Muscle layer of colon (tissue), 2 donors: ENCODE results near the gene RNASE1.

Experiments used
- H3K27ac ChIP-seq: one replicate; pipeline ENCODE4 v1.7.0; 2013; ENCODE audit warnings: low read depth, mild to moderate bottlenecking, low read length, moderate library complexity
- H3K27me3 ChIP-seq, 2 donors: one replicate each; pipeline ENCODE4 v1.7.0; 2013; ENCODE audit warnings: low read length in 2 of 2, mild to moderate bottlenecking in 2 of 2; ENCODE audit not compliant: insufficient read depth in 2 of 2, control insufficient read depth in 1 of 2
- H3K36me3 ChIP-seq: one replicate; pipeline ENCODE4 v1.7.0; 2013; ENCODE audit warnings: mild to moderate bottlenecking, low read length; ENCODE audit not compliant: insufficient read depth
- H3K4me1 ChIP-seq: one replicate; pipeline ENCODE4 v1.7.0; 2013; ENCODE audit warnings: mild to moderate bottlenecking, low read length; ENCODE audit not compliant: insufficient read depth
- H3K4me3 ChIP-seq, 2 donors: one replicate each; pipeline ENCODE4 v1.7.0; 2013; ENCODE audit warnings: low read length in 2 of 2, low read depth in 1 of 2, mild to moderate bottlenecking in 1 of 2, moderate library complexity in 1 of 2
- H3K9ac ChIP-seq: one replicate; pipeline ENCODE4 v1.7.0; 2013; ENCODE audit warnings: low read length
- H3K9me3 ChIP-seq: one replicate; pipeline ENCODE4 v1.7.0; 2013; ENCODE audit warnings: mild to moderate bottlenecking, low read length
- donor health status: abdominal sarcoma.
- donor health status: Adenocarcinoma of cecum.

Gene RNASE1

DNA sequence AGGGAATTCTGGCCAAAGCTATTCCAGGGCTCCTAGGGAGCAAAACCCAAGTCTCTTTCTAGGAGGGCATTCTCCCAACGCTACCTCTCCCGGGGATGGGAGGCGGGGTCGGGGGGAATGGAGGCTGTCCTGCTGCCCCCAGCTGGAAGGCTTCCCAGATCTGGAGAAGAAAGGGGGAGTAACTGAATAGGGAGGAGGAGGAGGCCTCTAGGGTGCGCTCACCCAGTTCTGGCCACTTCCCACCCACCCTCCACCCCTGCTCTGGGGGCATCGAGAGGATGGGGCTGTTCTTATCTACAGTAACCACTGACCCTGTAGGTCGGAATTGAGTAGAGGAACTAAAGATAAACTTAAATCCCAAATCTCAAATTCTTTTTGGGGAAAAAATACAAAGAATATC, 579 bp upstream of the RNASE1 start:
- Histone ChIP-seq H3K4me1 (no peaks in the 10 kb centered on the region), H3K27me3 (no peaks in the 10 kb centered on the region), H3K9ac (no peak overlapping the region), H3K27ac (no peak overlapping the region), H3K36me3 (no peaks in the 10 kb centered on the region), H3K4me3 (no peak overlapping the region), H3K9me3 (no peaks in the 10 kb centered on the region)

DNA sequence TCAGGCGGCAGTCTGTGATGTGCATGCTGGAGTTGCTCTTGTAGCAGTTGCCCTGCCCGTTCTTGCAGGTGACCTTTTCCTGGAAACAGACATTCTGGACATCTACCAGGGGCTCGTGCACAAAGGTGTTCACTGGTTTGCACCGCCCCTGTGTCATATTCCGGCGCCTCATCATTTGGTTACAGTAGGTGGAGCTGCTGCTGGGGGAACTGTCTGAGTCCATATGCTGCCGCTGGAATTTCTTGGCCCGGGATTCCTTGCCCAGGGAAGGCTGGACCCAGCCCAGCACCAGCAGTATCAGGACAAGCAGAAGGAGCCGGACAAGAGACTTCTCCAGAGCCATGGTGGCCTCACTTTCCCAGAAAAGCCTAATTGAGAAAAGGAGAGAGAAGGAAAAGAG, 918 bp downstream of the RNASE1 start:
- Histone ChIP-seq H3K9ac (no peak overlapping the region), H3K27me3 (no peaks in the 10 kb centered on the region), H3K36me3 (no peaks in the 10 kb centered on the region), H3K4me1 (no peaks in the 10 kb centered on the region), H3K27ac (no peak overlapping the region), H3K4me3 (peak overlapping the region in 1 of 2 donors; percentile 24), H3K9me3 (no peaks in the 10 kb centered on the region)

DNA sequence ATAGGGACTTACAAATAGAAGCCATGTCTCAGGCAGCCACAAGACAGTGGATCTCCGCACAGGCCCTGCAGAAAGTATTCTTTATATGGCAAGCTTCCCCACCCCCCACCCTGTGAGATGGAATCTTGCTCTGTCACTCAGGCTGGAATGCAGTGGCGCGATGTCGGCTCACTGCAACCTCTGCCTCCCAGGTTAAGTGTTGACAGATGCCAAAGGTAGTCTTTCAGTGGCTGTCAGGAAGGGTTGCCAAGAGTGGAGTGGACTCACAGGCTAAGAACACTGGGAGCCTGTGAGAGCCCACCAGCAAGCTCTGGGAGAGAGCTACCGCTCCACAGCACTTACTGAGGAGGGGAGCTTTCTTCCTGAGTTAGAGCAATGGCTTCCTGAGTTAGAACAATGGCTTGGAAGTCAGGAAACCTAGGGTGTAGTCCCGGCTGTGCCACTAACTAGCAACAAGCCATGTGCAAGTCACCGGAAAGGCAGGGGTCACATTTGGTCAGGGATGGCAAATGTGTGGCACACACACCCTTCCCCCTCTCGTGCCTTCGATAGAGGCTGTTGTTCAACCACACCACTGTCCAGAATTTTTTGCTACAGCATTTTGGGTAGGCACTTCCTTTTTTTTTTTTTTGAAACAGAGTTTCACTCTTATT, 2.6 kb downstream of the RNASE1 start:
- no peaks in the 10 kb centered on the region for H3K27me3 ChIP-seq
- peak overlapping the region in 1 of 2 donors; percentile 31 for H3K4me3 ChIP-seq
- no peaks in the 10 kb centered on the region for H3K36me3 ChIP-seq
- H3K9ac ChIP-seq = no peak overlapping the region
- peak overlapping the region; percentile 30 for H3K27ac ChIP-seq
- no peaks in the 10 kb centered on the region for H3K9me3 ChIP-seq
- H3K4me1 ChIP-seq = no peaks in the 10 kb centered on the region

DNA sequence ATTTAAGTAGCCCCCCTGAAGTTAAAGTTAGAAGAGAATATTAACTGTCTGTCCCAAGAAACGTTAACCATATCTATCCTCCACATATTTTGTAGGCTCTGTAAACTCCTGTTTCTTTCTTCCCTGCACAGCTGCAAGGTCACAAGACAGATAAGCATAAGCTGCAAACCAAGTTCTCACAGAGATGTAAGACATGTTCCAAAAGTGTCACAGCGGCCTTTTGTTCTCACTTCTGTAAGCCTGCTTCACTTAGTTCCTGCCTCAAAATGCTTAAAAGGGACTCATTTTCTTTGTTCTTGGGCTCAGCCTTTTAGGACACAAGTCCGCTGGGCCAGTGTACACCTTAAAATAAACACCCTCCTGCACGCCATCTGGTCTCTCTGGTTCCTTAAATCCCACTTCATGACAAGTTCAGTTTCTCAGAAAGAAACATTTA, 3.2 kb downstream of the RNASE1 start:
- H3K27ac ChIP-seq = peak overlapping the region; percentile 30
- no peaks in the 10 kb centered on the region for H3K4me1 ChIP-seq
- peak overlapping the region in 1 of 2 donors; percentile 31 for H3K4me3 ChIP-seq
- H3K36me3 ChIP-seq = no peaks in the 10 kb centered on the region
- no peaks in the 10 kb centered on the region for H3K9me3 ChIP-seq
- no peak overlapping the region for H3K9ac ChIP-seq
- no peaks in the 10 kb centered on the region for H3K27me3 ChIP-seq

DNA sequence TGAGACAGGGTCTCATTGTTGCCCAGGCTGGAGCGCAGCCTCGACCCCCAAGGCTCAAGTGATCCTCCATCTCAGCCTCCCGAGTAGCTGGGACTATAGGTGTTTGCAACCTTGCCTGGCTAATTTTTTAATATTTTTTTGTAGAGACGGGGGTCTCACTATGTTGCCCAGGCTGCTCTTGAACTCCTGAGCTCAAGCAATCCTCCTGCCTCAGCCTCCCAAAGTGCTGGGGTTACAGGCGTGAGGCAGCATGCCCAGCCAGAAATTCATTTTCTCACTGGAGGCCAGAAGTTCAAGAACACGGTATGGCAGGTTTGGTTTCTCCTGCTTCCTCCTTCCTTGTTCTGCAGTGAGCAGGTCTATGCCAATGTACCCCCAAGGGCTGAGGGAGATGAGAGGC, 3.7 kb downstream of the RNASE1 start:
- no peak overlapping the region for H3K27ac ChIP-seq

DNA sequence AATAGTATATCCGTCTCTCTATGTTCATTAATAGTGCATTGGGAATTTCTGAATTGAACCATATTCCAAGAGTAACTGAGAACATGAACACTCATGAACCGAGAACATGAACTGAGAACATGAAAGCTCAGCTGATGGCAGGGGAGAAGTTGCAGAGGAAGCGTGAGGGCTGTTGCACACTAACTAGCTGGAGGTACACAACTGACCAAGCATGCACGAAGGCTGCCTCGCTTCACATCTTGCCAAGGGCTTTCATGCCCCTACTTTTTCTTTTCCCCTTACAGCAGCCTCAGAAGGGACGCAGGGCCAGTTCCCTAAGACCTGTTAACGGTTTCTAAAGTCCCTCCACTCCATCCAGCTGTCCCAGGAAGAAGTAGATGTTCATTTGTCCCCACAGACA, 4.3 kb downstream of the RNASE1 start:
- Histone ChIP-seq H3K9ac (no peak overlapping the region), H3K4me1 (no peaks in the 10 kb centered on the region), H3K36me3 (no peaks in the 10 kb centered on the region), H3K4me3 (no peak overlapping the region), H3K9me3 (no peaks in the 10 kb centered on the region), H3K27ac (no peak overlapping the region), H3K27me3 (no peaks in the 10 kb centered on the region)

More for the DNA sequence above, 3.7 kb downstream of the RNASE1 start:
- Histone ChIP-seq H3K9me3 (no peaks in the 10 kb centered on the region), H3K27me3 (no peaks in the 10 kb centered on the region), H3K36me3 (no peaks in the 10 kb centered on the region), H3K4me3 (no peak overlapping the region), H3K4me1 (no peaks in the 10 kb centered on the region), H3K9ac (no peak overlapping the region)

DNA sequence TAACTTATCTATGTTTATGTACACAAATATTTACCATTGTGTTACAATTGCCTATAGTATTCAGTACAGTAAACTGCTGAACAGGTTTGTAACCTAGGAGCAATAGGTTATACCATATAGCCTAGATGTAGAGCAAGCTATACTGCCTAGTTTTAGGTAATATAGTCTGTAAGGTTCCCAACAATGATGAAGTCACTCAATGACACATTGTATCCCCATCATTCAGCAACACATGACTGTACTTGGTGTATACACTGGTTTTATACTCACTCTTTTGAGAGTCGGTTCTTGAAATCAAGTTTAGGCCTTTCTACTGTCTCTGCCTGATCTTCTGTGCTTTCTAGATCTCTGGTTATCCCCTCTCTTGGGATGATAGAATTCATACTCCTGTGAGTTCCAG, 5.5 kb downstream of the RNASE1 start:
- no peak overlapping the region for H3K9ac ChIP-seq
- H3K4me1 ChIP-seq = no peaks in the 10 kb centered on the region
- no peak overlapping the region for H3K4me3 ChIP-seq
- H3K27ac ChIP-seq = no peak overlapping the region
- H3K9me3 ChIP-seq = no peaks in the 10 kb centered on the region
- no peaks in the 10 kb centered on the region for H3K36me3 ChIP-seq
- H3K27me3 ChIP-seq = no peaks in the 10 kb centered on the region

DNA sequence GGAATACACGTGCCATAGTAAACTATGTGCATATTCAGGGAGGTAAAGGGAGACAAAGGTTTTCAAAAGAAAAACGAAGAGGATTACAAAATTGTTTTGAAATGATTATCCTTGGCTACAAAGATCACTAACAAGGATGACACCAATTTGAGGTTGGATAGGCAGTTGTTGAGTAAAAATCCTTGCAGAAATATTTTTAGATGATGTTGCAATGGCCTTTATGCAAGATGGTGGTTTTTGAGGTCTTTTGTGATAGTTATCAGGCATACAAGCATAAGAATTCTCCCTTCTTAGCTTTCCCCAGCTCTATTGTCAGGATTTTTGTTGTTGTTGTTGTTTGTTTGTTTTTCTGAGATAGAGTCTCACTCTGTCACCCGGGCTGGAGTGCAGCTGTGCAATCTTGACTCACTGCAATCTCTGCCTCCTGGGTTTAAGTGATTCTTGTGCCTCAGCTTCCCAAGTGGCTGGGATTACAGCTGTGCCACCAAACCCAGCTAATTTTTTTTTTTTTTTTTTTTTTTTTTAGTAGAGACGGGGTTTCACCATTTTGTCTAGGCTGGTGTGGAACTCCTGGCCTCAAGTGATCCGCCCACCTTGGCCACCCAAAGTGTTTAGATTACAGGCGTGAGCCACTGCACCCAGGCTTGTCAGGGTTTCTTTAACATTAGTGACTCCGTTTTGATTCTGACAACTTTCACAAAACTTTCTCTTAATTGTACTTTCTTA, 7.8 kb downstream of the RNASE1 start:
- Histone ChIP-seq H3K9ac (no peak overlapping the region), H3K9me3 (no peaks in the 10 kb centered on the region), H3K27ac (no peak overlapping the region), H3K36me3 (no peaks in the 10 kb centered on the region), H3K4me1 (no peaks in the 10 kb centered on the region), H3K4me3 (no peak overlapping the region), H3K27me3 (no peaks in the 10 kb centered on the region)

DNA sequence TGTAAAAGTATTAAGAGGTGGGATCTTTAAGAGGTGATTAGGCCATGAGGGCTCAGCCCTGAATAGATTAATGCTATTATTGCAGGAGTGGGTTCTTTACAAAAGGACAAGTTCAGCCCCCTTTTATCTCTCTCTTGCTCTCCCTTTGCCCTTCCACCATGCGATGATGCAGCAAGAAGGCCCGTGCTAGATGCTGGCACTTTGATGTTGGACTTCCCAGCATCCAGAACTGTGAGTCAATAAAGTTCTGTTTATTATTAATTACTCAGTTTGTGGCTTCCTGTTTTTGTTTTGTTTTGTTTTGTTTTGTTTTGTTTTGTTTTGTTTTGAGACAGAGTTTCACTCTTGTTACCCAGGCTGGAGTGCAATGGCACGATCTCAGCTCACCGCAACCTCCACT, 10.1 kb downstream of the RNASE1 start:
- H3K4me1 ChIP-seq = no peaks in the 10 kb centered on the region
- no peaks in the 10 kb centered on the region for H3K27me3 ChIP-seq
- H3K36me3 ChIP-seq = no peaks in the 10 kb centered on the region
- H3K9me3 ChIP-seq = no peaks in the 10 kb centered on the region
- no peak overlapping the region for H3K27ac ChIP-seq
- no peak overlapping the region for H3K4me3 ChIP-seq
- H3K9ac ChIP-seq = no peak overlapping the region

DNA sequence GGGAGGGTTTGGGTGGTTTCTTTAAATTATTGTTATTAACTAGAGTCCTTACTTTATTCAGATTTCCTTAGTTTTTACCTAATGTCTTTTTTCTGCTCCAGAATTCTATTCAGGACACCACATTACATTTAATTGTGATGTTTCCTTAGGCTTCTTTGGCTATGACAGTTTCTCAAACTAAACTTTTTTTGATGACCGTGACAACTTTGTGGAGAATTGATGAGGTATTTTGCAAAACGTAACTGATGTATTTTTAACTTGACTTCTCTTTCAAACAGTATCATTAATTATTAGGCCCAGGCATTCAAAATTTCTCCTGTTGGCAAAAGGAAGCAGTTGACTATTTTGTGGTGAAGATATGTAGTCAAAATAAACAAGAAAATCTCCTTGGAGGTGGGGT, 11.0 kb downstream of the RNASE1 start:
- Histone ChIP-seq H3K9me3 (no peaks in the 10 kb centered on the region), H3K27me3 (no peaks in the 10 kb centered on the region), H3K36me3 (no peaks in the 10 kb centered on the region), H3K4me1 (no peaks in the 10 kb centered on the region), H3K9ac (no peak overlapping the region), H3K27ac (no peak overlapping the region), H3K4me3 (no peak overlapping the region)

DNA sequence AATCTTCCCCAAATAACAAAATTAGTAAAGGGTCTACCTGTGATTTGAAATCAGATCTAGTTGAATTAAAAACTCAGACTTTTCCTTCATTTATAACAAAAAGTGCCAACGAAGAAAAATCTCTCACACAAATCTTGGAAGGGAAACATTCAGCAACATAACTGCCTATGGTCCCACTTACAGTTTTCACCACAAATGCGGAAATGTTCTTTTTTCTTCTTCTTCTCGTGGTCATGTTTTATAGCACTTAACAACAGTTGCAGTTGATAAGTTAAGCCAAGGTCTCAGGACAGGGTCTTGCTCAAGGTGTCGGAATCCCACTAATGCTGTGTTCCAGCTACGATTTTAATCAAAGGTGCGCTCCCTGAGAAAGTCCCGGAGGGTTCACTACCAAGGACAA, 11.5 kb downstream of the RNASE1 start:
- H3K27me3 ChIP-seq = no peaks in the 10 kb centered on the region
- no peak overlapping the region for H3K4me3 ChIP-seq
- H3K4me1 ChIP-seq = no peaks in the 10 kb centered on the region
- no peaks in the 10 kb centered on the region for H3K9me3 ChIP-seq
- H3K27ac ChIP-seq = no peak overlapping the region
- no peaks in the 10 kb centered on the region for H3K36me3 ChIP-seq
- no peak overlapping the region for H3K9ac ChIP-seq
